Liver (tissue), 9 donors: ENCODE data around the gene VEGFC. TPM values are rescaled to one million over a fixed set of nuclear protein-coding genes. Genes with fewer than 3 reads are reported as not detected.

Source experiments
- DNase-seq: peaks from one replicate; pipeline ENCODE4 v3.0.0-alpha.2; 2017; ENCODE audit warnings: low spot score
- H3K27ac ChIP-seq, 2 donors: one replicate each; pipeline ENCODE4 v1.7.0; 2013; ENCODE audit warnings: inconsistent platforms in 2 of 2, low read length in 2 of 2, control low read depth in 1 of 2, low read depth in 1 of 2, mild to moderate bottlenecking in 1 of 2
- H3K27me3 ChIP-seq, 4 donors: one replicate each; pipeline versions ENCODE4 v1.6.1 to v1.7.0; 2013; ENCODE audit warnings: low read length in 3 of 4, inconsistent platforms in 1 of 4, mild to moderate bottlenecking in 1 of 4, moderate library complexity in 1 of 4; ENCODE audit not compliant: control insufficient read depth in 4 of 4, insufficient read depth in 4 of 4
- H3K36me3 ChIP-seq, 4 donors: one replicate each; pipeline versions ENCODE4 v1.6.1 to v1.7.0; 2013; ENCODE audit warnings: low read length in 3 of 4, mild to moderate bottlenecking in 3 of 4, low read depth in 1 of 4, moderate library complexity in 1 of 4; ENCODE audit not compliant: control insufficient read depth in 4 of 4, insufficient read depth in 3 of 4
- H3K4me1 ChIP-seq, 4 donors: one replicate each; pipeline versions ENCODE4 v1.6.1 to v1.7.0; 2013; ENCODE audit warnings: low read length in 3 of 4, mild to moderate bottlenecking in 3 of 4, moderate library complexity in 1 of 4; ENCODE audit not compliant: control insufficient read depth in 4 of 4, insufficient read depth in 4 of 4
- H3K4me3 ChIP-seq, 3 donors: one replicate each; pipeline versions ENCODE4 v1.6.1 to v1.7.0; 2013; ENCODE audit warnings: low read length in 3 of 3, control low read depth in 1 of 3, low read depth in 1 of 3, mild to moderate bottlenecking in 1 of 3
- H3K9ac ChIP-seq, 2 donors: one replicate each; pipeline ENCODE4 v1.7.0; 2013; ENCODE audit warnings: low read length in 2 of 2, mild to moderate bottlenecking in 2 of 2, moderate library complexity in 2 of 2, control low read depth in 1 of 2, low read depth in 1 of 2
- H3K9me3 ChIP-seq, 4 donors: one replicate each; pipeline versions ENCODE4 v1.6.1 to v1.7.0; 2013; ENCODE audit warnings: low read length in 3 of 4; ENCODE audit not compliant: control insufficient read depth in 4 of 4
- EGR1 ChIP-seq, 2 donors: IDR thresholded peaks; 2 replicates each; pipeline ENCODE4 v1.6.1; 2016 to 2018; ENCODE audit warnings: antibody characterized with exemption in 2 of 2, low read depth in 2 of 2
- FOXA1 ChIP-seq: IDR thresholded peaks from 2 replicates; pipeline ENCODE4 v1.6.1; 2016; ENCODE audit warnings: antibody characterized with exemption
- FOXA2 ChIP-seq: IDR thresholded peaks from 2 replicates; pipeline ENCODE4 v1.6.1; 2016; ENCODE audit warnings: antibody characterized with exemption
- GABPA ChIP-seq, 2 donors: IDR thresholded peaks in 1 of 2; conservative IDR thresholded peaks in 1 of 2; 2 replicates each; pipeline ENCODE4 v1.6.1; 2016; ENCODE audit warnings: antibody characterized with exemption in 2 of 2, mild to moderate bottlenecking in 1 of 2, moderate library complexity in 1 of 2
- HNF4A ChIP-seq, 2 donors: conservative IDR thresholded peaks; 2 replicates each; pipeline ENCODE4 v1.6.1; 2016; ENCODE audit warnings: antibody characterized with exemption in 2 of 2, mild to moderate bottlenecking in 2 of 2
- HNF4G ChIP-seq: IDR thresholded peaks from 2 replicates; pipeline ENCODE4 v1.6.1; 2016; ENCODE audit warnings: antibody characterized with exemption
- JUND ChIP-seq, 2 donors: IDR thresholded peaks; 2 replicates each; pipeline ENCODE4 v1.6.1; 2016; ENCODE audit warnings: antibody characterized with exemption in 2 of 2
- NR2F2 ChIP-seq: IDR thresholded peaks from 2 replicates; pipeline ENCODE4 v1.6.1; 2016; ENCODE audit warnings: antibody characterized with exemption
- RAD21 ChIP-seq, 2 donors: IDR thresholded peaks; 2 replicates each; pipeline ENCODE4 v1.6.1; 2016; ENCODE audit warnings: antibody characterized with exemption in 2 of 2, mild to moderate bottlenecking in 2 of 2
- RXRA ChIP-seq, 2 donors: IDR thresholded peaks; 2 replicates each; pipeline ENCODE4 v1.6.1; 2017 to 2018; ENCODE audit warnings: antibody characterized with exemption in 2 of 2, mild to moderate bottlenecking in 1 of 2
- SP1 ChIP-seq: IDR thresholded peaks from 2 replicates; pipeline ENCODE4 v1.6.1; 2018; ENCODE audit warnings: antibody characterized with exemption, mild to moderate bottlenecking
- TAF1 ChIP-seq: conservative IDR thresholded peaks from 2 replicates; pipeline ENCODE4 v1.6.1; 2016; ENCODE audit warnings: antibody characterized with exemption, mild to moderate bottlenecking
- YY1 ChIP-seq: IDR thresholded peaks from 2 replicates; pipeline ENCODE4 v1.6.1; 2016; ENCODE audit warnings: antibody characterized with exemption, mild to moderate bottlenecking
- WGBS: extraction: QIAGEN DNeasy Blood & Tissue Kit; methylation state at CpG from one replicate; pipeline ENCODE4 v1.1.7; 2013; 5-methylcytosine and 5-hydroxymethylcytosine counted together
- polyA plus RNA-seq, 2 donors: library from polyadenylated mRNA; stranded (reverse) in 1 of 2; unstranded in 1 of 2; fragments of 200-250 nt in 1 of 2; fragments of >200 nt in 1 of 2; fragmentation: Nextera tagmentation in 1 of 2; extraction: Ambion mirVana in 1 of 2; gene quantifications; one replicate each; pipeline versions ENCODE4 v1.2.1 to v1.2.3, GENCODE V29; 2013 to 2015
- total RNA-seq, 2 donors: library from RNA; depleted of rRNA; stranded (reverse); fragments of >200 nt; gene quantifications; one replicate each; pipeline ENCODE4 v1.2.3, GENCODE V29; 2014
- TF ChIP-seq, protein P1 (sequence below): IDR thresholded peaks from 2 replicates; pipeline ENCODE4 v1.6.1; 2016; ENCODE audit warnings: antibody characterized with exemption
- TF ChIP-seq, protein P2 (sequence below): IDR thresholded peaks from 2 replicates; pipeline ENCODE4 v1.6.1; 2016; ENCODE audit warnings: antibody characterized with exemption
- TF ChIP-seq, protein P3 (sequence below): fragments of 150-350 bp; IDR thresholded peaks from 2 replicates; pipeline ENCODE4 v1.5.1; 2017; ENCODE audit warnings: improper control_type of control experiment, low read depth, low read length; ENCODE audit not compliant: missing input control
- TF ChIP-seq, protein P4 (sequence below): IDR thresholded peaks from 2 replicates; pipeline ENCODE4 v1.6.1; 2016; ENCODE audit warnings: antibody characterized with exemption
- TF ChIP-seq, protein P5 (sequence below): IDR thresholded peaks from 2 replicates; pipeline ENCODE4 v1.6.1; 2016; ENCODE audit warnings: antibody characterized with exemption, mild to moderate bottlenecking
- donor health status: healthy.
- donor health status: healthy.
- donor health status: healthy.
- donor health status: healthy.
- donor health status: healthy.

The VEGFC gene
- total and polyA plus RNA-seq, 4 donors, result 0.32 to 1.8 (median 0.95) TPM

DNA sequence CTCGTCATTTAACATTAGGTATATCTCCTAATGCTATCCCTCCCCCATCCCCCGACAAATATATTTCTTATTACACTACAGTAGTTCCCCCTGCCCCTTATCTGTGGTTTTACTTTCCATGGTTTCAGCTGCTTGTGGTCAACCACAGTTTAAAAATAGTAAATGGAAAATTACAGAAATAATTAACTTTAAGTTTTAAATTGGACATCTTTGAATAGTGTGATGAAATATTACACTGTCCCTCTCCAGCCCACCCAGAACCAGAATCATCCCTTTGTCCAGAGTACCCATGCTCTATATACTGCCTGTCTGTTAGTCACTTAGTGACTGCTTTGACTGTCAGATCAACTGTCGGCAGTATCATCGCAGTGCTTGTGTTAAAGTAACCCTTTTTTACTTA, 47.4 kb upstream of the VEGFC start:
- no peak overlapping the region for H3K9ac ChIP-seq
- TF ChIP-seq FOXA2 (no peak), GABPA (IDR thresholded peaks at IDR 0.05 in 1 of 2, conservative IDR thresholded peaks at IDR 0.05 in 1 of 2) (no peak), TAF1 (no peak), EGR1 (IDR thresholded peaks at IDR 0.05; ENCODE audit: low read depth in 2 of 2) (no peak), HNF4A (conservative IDR thresholded peaks at IDR 0.05) (no peak), FOXA1 (no peak), NR2F2 (no peak), YY1 (no peak), RXRA (IDR thresholded peaks at IDR 0.05) (no peak), RAD21 (IDR thresholded peaks at IDR 0.05) (no peak), SP1 (no peak), HNF4G (no peak), JUND (IDR thresholded peaks at IDR 0.05) (no peak)
- TF ChIP-seq, protein P1, sequence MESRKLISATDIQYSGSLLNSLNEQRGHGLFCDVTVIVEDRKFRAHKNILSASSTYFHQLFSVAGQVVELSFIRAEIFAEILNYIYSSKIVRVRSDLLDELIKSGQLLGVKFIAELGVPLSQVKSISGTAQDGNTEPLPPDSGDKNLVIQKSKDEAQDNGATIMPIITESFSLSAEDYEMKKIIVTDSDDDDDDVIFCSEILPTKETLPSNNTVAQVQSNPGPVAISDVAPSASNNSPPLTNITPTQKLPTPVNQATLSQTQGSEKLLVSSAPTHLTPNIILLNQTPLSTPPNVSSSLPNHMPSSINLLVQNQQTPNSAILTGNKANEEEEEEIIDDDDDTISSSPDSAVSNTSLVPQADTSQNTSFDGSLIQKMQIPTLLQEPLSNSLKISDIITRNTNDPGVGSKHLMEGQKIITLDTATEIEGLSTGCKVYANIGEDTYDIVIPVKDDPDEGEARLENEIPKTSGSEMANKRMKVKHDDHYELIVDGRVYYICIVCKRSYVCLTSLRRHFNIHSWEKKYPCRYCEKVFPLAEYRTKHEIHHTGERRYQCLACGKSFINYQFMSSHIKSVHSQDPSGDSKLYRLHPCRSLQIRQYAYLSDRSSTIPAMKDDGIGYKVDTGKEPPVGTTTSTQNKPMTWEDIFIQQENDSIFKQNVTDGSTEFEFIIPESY, result no peak
- TF ChIP-seq, protein P2, sequence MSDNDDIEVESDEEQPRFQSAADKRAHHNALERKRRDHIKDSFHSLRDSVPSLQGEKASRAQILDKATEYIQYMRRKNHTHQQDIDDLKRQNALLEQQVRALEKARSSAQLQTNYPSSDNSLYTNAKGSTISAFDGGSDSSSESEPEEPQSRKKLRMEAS, result no peak
- TF ChIP-seq, protein P3, sequence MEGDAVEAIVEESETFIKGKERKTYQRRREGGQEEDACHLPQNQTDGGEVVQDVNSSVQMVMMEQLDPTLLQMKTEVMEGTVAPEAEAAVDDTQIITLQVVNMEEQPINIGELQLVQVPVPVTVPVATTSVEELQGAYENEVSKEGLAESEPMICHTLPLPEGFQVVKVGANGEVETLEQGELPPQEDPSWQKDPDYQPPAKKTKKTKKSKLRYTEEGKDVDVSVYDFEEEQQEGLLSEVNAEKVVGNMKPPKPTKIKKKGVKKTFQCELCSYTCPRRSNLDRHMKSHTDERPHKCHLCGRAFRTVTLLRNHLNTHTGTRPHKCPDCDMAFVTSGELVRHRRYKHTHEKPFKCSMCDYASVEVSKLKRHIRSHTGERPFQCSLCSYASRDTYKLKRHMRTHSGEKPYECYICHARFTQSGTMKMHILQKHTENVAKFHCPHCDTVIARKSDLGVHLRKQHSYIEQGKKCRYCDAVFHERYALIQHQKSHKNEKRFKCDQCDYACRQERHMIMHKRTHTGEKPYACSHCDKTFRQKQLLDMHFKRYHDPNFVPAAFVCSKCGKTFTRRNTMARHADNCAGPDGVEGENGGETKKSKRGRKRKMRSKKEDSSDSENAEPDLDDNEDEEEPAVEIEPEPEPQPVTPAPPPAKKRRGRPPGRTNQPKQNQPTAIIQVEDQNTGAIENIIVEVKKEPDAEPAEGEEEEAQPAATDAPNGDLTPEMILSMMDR, result no peak
- TF ChIP-seq, protein P4, sequence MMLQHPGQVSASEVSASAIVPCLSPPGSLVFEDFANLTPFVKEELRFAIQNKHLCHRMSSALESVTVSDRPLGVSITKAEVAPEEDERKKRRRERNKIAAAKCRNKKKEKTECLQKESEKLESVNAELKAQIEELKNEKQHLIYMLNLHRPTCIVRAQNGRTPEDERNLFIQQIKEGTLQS, result no peak
- TF ChIP-seq, protein P5, sequence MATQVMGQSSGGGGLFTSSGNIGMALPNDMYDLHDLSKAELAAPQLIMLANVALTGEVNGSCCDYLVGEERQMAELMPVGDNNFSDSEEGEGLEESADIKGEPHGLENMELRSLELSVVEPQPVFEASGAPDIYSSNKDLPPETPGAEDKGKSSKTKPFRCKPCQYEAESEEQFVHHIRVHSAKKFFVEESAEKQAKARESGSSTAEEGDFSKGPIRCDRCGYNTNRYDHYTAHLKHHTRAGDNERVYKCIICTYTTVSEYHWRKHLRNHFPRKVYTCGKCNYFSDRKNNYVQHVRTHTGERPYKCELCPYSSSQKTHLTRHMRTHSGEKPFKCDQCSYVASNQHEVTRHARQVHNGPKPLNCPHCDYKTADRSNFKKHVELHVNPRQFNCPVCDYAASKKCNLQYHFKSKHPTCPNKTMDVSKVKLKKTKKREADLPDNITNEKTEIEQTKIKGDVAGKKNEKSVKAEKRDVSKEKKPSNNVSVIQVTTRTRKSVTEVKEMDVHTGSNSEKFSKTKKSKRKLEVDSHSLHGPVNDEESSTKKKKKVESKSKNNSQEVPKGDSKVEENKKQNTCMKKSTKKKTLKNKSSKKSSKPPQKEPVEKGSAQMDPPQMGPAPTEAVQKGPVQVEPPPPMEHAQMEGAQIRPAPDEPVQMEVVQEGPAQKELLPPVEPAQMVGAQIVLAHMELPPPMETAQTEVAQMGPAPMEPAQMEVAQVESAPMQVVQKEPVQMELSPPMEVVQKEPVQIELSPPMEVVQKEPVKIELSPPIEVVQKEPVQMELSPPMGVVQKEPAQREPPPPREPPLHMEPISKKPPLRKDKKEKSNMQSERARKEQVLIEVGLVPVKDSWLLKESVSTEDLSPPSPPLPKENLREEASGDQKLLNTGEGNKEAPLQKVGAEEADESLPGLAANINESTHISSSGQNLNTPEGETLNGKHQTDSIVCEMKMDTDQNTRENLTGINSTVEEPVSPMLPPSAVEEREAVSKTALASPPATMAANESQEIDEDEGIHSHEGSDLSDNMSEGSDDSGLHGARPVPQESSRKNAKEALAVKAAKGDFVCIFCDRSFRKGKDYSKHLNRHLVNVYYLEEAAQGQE, result no peak
- H3K36me3 ChIP-seq, result no peaks in the 10 kb centered on the region
- no peak overlapping the region for H3K27ac ChIP-seq
- DNase-seq, result no peak
- H3K27me3 ChIP-seq, result no peaks in the 10 kb centered on the region
- H3K4me1 ChIP-seq, result no peaks in the 10 kb centered on the region
- 52% methylated on average over 4 of the region's 4 CpGs for WGBS
- H3K9me3 ChIP-seq, result no peaks in the 10 kb centered on the region
- H3K4me3 ChIP-seq, result no peak overlapping the region

DNA sequence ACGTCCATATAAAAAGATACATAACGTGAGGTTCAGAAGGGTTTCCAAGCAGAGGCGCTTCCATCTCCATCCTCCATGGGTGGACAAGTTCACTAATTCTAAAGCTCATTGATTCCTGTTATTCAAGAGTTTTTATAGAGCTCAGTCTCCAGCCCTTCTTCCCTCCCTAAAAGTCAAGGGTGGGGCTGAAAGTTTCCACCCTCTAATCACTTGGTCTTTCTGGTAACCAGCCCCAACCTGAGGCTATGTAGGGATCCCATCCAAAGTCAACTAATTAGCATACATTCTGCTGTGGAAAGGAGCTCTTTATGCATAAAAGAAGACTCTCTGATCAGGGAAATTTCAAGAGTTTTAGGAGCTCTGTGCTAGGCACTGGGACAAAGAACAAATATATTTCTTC, 46.9 kb upstream of the VEGFC start:
- Histone ChIP-seq H3K27me3 (no peaks in the 10 kb centered on the region), H3K36me3 (no peaks in the 10 kb centered on the region), H3K4me1 (no peaks in the 10 kb centered on the region), H3K4me3 (no peak overlapping the region), H3K9me3 (no peaks in the 10 kb centered on the region), H3K9ac (no peak overlapping the region), H3K27ac (no peak overlapping the region)
- DNase-seq, result no peak
- 82% methylated on average over 3 of the region's 3 CpGs for WGBS
- TF ChIP-seq, protein P2, result no peak
- TF ChIP-seq NR2F2, result no peak
- TF ChIP-seq GABPA (IDR thresholded peaks at IDR 0.05 in 1 of 2, conservative IDR thresholded peaks at IDR 0.05 in 1 of 2), result no peak
- no peak for TF ChIP-seq SP1
- no peak for TF ChIP-seq FOXA1
- TF ChIP-seq YY1, result no peak
- no peak for TF ChIP-seq EGR1 (IDR thresholded peaks at IDR 0.05; ENCODE audit: low read depth in 2 of 2)
- TF ChIP-seq HNF4G, result no peak
- no peak for TF ChIP-seq RAD21 (IDR thresholded peaks at IDR 0.05)
- TF ChIP-seq, protein P5, result no peak
- TF ChIP-seq, protein P3, result no peak
- TF ChIP-seq HNF4A (conservative IDR thresholded peaks at IDR 0.05), result no peak
- no peak for TF ChIP-seq JUND (IDR thresholded peaks at IDR 0.05)
